Measurements from ENCODE around the gene AGAP1. TPM values are rescaled to one million over a fixed set of nuclear protein-coding genes. Genes with fewer than 3 reads are reported as not detected.
A peak's percentile ranks its signal among the peaks of the same experiment; 100 is the strongest.

The AGAP1 gene
- total RNA-seq, 1 experiment from 2014 or later: 25.8 TPM

DNA sequence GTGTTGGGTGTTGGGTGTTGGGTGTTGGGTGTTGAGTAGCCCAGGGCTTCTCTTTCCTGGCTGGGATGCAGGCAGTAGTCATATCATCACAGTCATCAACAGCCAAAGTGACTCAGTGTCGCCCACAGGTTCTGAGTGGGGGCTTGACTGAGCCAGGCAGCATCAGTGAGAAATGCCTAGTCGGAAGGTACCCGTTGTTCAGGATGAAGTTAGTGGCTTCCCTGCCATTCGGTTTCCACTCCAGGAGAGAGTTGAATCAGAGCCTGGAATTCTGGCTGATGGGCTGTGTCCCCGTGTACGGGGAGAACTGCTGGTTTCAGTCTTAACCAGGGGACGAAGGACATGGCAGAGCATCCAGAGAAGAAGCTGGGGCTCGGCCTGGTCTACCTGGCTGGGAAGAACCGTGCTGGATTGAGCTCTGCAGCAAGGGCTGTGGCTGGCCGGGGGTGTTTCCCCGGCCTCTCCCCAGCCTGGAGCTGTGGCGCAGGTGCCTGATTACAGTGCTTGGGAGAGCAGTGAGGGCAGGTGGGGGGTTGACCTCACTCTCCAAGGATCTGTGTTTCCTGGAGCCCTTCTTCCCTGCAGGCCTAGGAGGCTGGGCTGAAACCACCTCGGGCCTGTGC, 49.4 kb downstream of the AGAP1 start:
- DNase-seq: no peak
- H3T11ph ChIP-seq (ENCODE audit: low read length): no peak overlapping the region
- H3K23me2 ChIP-seq (ENCODE audit: insufficient read length, low read depth, low read length, poor library complexity, severe bottlenecking): no peaks in the 10 kb centered on the region
- peaks cover 14% of the 10 kb centered on the region; the same call in 1 of the 2 replicates for H3K79me2 ChIP-seq (ENCODE audit: insufficient read depth, low read length)
- H3K27me3 Mint-ChIP-seq (ENCODE audit: low read depth): no peaks in the 10 kb centered on the region
- no peak overlapping the region for H3K18ac ChIP-seq (ENCODE audit: insufficient read length, low read depth, low read length)
- H3K9me3 Mint-ChIP-seq: no peaks in the 10 kb centered on the region
- no peak overlapping the region for H3K27ac ChIP-seq (ENCODE audit: insufficient read length, low read depth, low read length)
- H3K4me1 ChIP-seq (ENCODE audit: insufficient read depth, low read length): peaks cover 8% of the 10 kb centered on the region; the same call in 1 of the 2 replicates
- no peak overlapping the region for H2BK5ac ChIP-seq (ENCODE audit: insufficient read length, low read length)
- no peaks in the 10 kb centered on the region; a peak in 1 of 7 replicates for H3K36me3 Mint-ChIP-seq (ENCODE audit: insufficient read depth in 1 of 3, low read depth in 3 of 3)
- peak overlapping the region; percentile 7 for H2BK12ac ChIP-seq (ENCODE audit: insufficient read length, low read depth, low read length)
- no peak overlapping the region for H2BK15ac ChIP-seq (ENCODE audit: low read depth, low read length)
- no peaks in the 10 kb centered on the region for H3K9me3 ChIP-seq (ENCODE audit: control insufficient read depth, low read depth, low read length)
- H3K79me1 ChIP-seq (ENCODE audit: insufficient read depth, low read depth, low read length, poor library complexity, severe bottlenecking): peaks cover 5% of the 10 kb centered on the region
- no peak overlapping the region for H4K91ac ChIP-seq (ENCODE audit: insufficient read length, low read depth, low read length)
- TF ChIP-seq, protein P1, sequence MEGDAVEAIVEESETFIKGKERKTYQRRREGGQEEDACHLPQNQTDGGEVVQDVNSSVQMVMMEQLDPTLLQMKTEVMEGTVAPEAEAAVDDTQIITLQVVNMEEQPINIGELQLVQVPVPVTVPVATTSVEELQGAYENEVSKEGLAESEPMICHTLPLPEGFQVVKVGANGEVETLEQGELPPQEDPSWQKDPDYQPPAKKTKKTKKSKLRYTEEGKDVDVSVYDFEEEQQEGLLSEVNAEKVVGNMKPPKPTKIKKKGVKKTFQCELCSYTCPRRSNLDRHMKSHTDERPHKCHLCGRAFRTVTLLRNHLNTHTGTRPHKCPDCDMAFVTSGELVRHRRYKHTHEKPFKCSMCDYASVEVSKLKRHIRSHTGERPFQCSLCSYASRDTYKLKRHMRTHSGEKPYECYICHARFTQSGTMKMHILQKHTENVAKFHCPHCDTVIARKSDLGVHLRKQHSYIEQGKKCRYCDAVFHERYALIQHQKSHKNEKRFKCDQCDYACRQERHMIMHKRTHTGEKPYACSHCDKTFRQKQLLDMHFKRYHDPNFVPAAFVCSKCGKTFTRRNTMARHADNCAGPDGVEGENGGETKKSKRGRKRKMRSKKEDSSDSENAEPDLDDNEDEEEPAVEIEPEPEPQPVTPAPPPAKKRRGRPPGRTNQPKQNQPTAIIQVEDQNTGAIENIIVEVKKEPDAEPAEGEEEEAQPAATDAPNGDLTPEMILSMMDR (conservative IDR thresholded peaks at IDR 0.05): no peak
- no CpG with 5 or more reads among the region's 13 CpGs for WGBS (ENCODE audit: extremely low coverage, insufficient read length, low lambda C conversion rate)
- H2BK20ac ChIP-seq (ENCODE audit: low read depth, low read length, poor library complexity, severe bottlenecking): no peak overlapping the region
- no peak overlapping the region for H2BK120ac ChIP-seq (ENCODE audit: low read depth, low read length, poor library complexity, severe bottlenecking)
- no peak overlapping the region for H2AFZ ChIP-seq (ENCODE audit: low read length)
- peak overlapping the region in 1 of 2 experiments; percentile 59; a peak in 1 of 5 replicates for H3K4me3 Mint-ChIP-seq
- no peak overlapping the region for H4K5ac ChIP-seq (ENCODE audit: insufficient read length, low read depth, low read length)
- peak overlapping the region; percentile 65; the same call in 1 of the 2 replicates for H3K14ac ChIP-seq (ENCODE audit: insufficient read depth, low read length)
- H4K8ac ChIP-seq (replicated peaks; ENCODE audit: insufficient read length, low read depth, low read length): no peak overlapping the region
- no peak overlapping the region for H3K56ac ChIP-seq (ENCODE audit: insufficient read length, low read depth, low read length)
- no peaks in the 10 kb centered on the region for H3K27me3 ChIP-seq (ENCODE audit: insufficient read depth, low read length)
- H4K20me1 ChIP-seq (ENCODE audit: control insufficient read depth, insufficient read depth, insufficient read length): no peaks in the 10 kb centered on the region
- H3K23ac ChIP-seq (ENCODE audit: insufficient read length, low read depth, low read length): no peak overlapping the region
- H3K27ac Mint-ChIP-seq: peak overlapping the region; percentile 82 to 91 (median 89); a peak in 4 of 7 replicates
- peaks cover 39 to 50% of the 10 kb centered on the region in 2 experiments for H3K4me1 Mint-ChIP-seq
- no peak overlapping the region for H3K4ac ChIP-seq (ENCODE audit: low read depth, low read length)
- H2AK5ac ChIP-seq (ENCODE audit: insufficient read length, low read length): no peak overlapping the region
- H3K4me2 ChIP-seq (ENCODE audit: insufficient read depth, insufficient read length, low read length): no peak overlapping the region
- no peak overlapping the region for H3K9ac ChIP-seq (ENCODE audit: extremely low read depth, insufficient read length, low read length)

Data from H9 (cell line).